Measurements from ENCODE around the gene MSRB1. TPM values are rescaled to one million over a fixed set of nuclear protein-coding genes. Genes with fewer than 3 reads are reported as not detected.

Gene MSRB1
- total and polyA plus RNA-seq, 2 experiments from 2014 or later, result 14.1 to 26.9 TPM

DNA sequence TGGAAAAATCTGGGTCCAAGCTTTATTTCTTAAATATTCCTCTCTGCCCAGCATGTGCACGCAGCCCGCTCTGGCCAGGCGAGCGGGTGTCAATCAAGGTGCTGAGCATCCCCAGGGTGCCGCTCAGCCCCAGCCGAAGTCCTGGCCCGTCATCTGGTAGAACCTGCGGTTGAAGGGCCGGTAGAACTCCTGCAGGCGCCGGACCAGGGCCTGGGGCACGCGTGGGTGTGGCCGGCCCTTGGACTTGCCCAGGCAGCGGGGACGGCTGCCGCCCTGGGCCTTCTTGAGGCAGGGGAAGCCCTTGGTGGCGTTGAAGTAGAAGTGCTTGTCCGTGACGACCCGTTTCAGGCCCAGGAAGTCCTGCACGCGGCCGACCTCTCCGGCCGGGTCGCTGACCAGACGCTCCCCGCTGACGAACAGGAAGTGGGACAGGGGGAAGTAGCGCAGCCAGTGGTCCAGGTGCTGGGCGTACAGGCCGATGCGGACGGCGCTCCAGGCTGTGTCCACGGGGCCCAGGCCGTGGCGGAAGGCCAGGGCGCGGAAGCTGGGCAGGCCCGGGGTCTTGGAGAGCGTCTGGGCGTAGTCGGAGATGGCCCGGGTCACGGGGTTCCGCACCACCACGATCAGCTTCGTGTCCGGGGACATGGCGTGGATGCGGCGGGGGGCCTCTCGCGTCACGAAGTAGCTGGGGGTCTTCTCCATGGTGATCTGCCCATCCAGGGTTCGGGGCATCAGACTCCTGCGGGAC is 31.4 kb downstream of the MSRB1 start:
- no peaks in the 10 kb centered on the region for H3K36me3 ChIP-seq (ENCODE audit: low read depth)
- no peaks in the 10 kb centered on the region for H4K20me1 ChIP-seq (ENCODE audit: insufficient read depth)
- H3K4me3 ChIP-seq, result no peak overlapping the region
- no peak for DNase-seq
- no peaks in the 10 kb centered on the region for H3K9me3 ChIP-seq (ENCODE audit: low read depth)
- H3K4me2 ChIP-seq (ENCODE audit: unreplicated experiment), result no peak overlapping the region
- no peaks in the 10 kb centered on the region for H3K79me2 ChIP-seq (ENCODE audit: insufficient read depth)
- no peak overlapping the region for H2AFZ ChIP-seq
- no peaks in the 10 kb centered on the region for H3F3A ChIP-seq (ENCODE audit: insufficient read depth)
- no peak overlapping the region for H3K9ac ChIP-seq
- WGBS, 2 experiments (ENCODE audit: low coverage in 1 of 2, low lambda C conversion rate in 2 of 2, missing lambda C conversion rate in 2 of 2), result 88 to 90% methylated on average over 58 to 59 of the region's 59 CpGs
- no peak overlapping the region for H3K27ac ChIP-seq
- no peaks in the 10 kb centered on the region for H3K9me2 ChIP-seq (ENCODE audit: insufficient read depth)
- no peak for TF ChIP-seq EZH2phosphoT487 (IDR thresholded peaks at IDR 0.05; ENCODE audit: insufficient read depth, low read depth)
- TF ChIP-seq EZH2 (IDR thresholded peaks at IDR 0.05; ENCODE audit: insufficient read depth, poor library complexity, severe bottlenecking), result no peak
- no peaks in the 10 kb centered on the region for H3K4me1 ChIP-seq (ENCODE audit: insufficient read depth)
- H3K27me3 ChIP-seq (replicated peaks; ENCODE audit: insufficient read depth), result peaks cover 17% of the 10 kb centered on the region
- in situ Hi-C loops (cut with MboI), result no loop called here

GRCh38 chr16:1909561-1910231 is 33.3 kb downstream of the MSRB1 start:
- H3K27me3 ChIP-seq (replicated peaks; ENCODE audit: insufficient read depth), result peaks cover 22% of the 10 kb centered on the region
- H4K20me1 ChIP-seq (ENCODE audit: insufficient read depth), result no peaks in the 10 kb centered on the region
- WGBS, 2 experiments (ENCODE audit: low coverage in 1 of 2, low lambda C conversion rate in 2 of 2, missing lambda C conversion rate in 2 of 2), result 71 to 75% methylated on average over 15 to 18 of the region's 18 CpGs
- H3K9ac ChIP-seq, result no peak overlapping the region
- H3F3A ChIP-seq (ENCODE audit: insufficient read depth), result no peaks in the 10 kb centered on the region
- DNase-seq, result no peak
- H3K4me3 ChIP-seq, result no peak overlapping the region
- H3K36me3 ChIP-seq (ENCODE audit: low read depth), result no peaks in the 10 kb centered on the region
- TF ChIP-seq EZH2phosphoT487 (IDR thresholded peaks at IDR 0.05; ENCODE audit: insufficient read depth, low read depth) (no peak), EZH2 (IDR thresholded peaks at IDR 0.05; ENCODE audit: insufficient read depth, poor library complexity, severe bottlenecking) (no peak)
- no peaks in the 10 kb centered on the region for H3K9me3 ChIP-seq (ENCODE audit: low read depth)
- H3K4me1 ChIP-seq (ENCODE audit: insufficient read depth), result no peaks in the 10 kb centered on the region
- H3K4me2 ChIP-seq (ENCODE audit: unreplicated experiment), result no peak overlapping the region
- H3K79me2 ChIP-seq (ENCODE audit: insufficient read depth), result no peaks in the 10 kb centered on the region
- H2AFZ ChIP-seq, result no peak overlapping the region
- in situ Hi-C loops (cut with MboI), result no loop called here
- no peak overlapping the region for H3K27ac ChIP-seq
- no peaks in the 10 kb centered on the region for H3K9me2 ChIP-seq (ENCODE audit: insufficient read depth)

GRCh38 chr16:1908983-1909382 is 34.0 kb downstream of the MSRB1 start:
- H3K27ac ChIP-seq, result no peak overlapping the region
- H3K9me2 ChIP-seq (ENCODE audit: insufficient read depth), result no peaks in the 10 kb centered on the region
- no peaks in the 10 kb centered on the region for H3K36me3 ChIP-seq (ENCODE audit: low read depth)
- WGBS, 2 experiments (ENCODE audit: low coverage in 1 of 2, low lambda C conversion rate in 2 of 2, missing lambda C conversion rate in 2 of 2), result 39 to 48% methylated on average over 8 to 9 of the region's 9 CpGs
- no peak overlapping the region for H3K4me3 ChIP-seq
- DNase-seq, result no peak
- H3K9me3 ChIP-seq (ENCODE audit: low read depth), result no peaks in the 10 kb centered on the region
- no peaks in the 10 kb centered on the region for H4K20me1 ChIP-seq (ENCODE audit: insufficient read depth)
- H3K4me1 ChIP-seq (ENCODE audit: insufficient read depth), result no peaks in the 10 kb centered on the region
- no peak overlapping the region for H3K4me2 ChIP-seq (ENCODE audit: unreplicated experiment)
- no peaks in the 10 kb centered on the region for H3K79me2 ChIP-seq (ENCODE audit: insufficient read depth)
- no peak overlapping the region for H2AFZ ChIP-seq
- H3F3A ChIP-seq (ENCODE audit: insufficient read depth), result no peaks in the 10 kb centered on the region
- in situ Hi-C loops (cut with MboI), result no loop called here
- TF ChIP-seq EZH2phosphoT487 (IDR thresholded peaks at IDR 0.05; ENCODE audit: insufficient read depth, low read depth), result no peak
- TF ChIP-seq EZH2 (IDR thresholded peaks at IDR 0.05; ENCODE audit: insufficient read depth, poor library complexity, severe bottlenecking), result no peak
- H3K27me3 ChIP-seq (replicated peaks; ENCODE audit: insufficient read depth), result peaks cover 28% of the 10 kb centered on the region
- no peak overlapping the region for H3K9ac ChIP-seq

DNA sequence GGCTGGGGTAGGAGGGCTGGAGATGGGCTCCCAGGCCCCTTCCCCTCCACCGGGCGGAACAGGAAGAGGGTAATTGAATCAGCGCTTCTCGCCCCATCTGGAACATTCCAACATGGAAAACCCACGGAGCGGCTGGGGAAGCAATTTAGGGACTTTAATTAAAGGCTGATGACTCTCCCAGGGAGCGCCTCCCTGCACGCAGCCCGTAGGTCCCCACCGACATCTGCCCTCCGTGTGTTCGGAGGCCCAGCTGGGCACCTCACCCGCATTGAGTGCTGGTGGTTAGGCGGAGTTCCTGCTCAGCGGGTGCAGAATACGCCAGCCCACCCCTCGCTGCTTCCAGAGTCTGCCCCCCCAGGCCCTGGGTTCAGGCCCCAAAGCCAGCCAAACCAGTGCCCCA is 34.8 kb downstream of the MSRB1 start:
- Histone ChIP-seq H4K20me1 (ENCODE audit: insufficient read depth) (no peaks in the 10 kb centered on the region), H3K9me2 (ENCODE audit: insufficient read depth) (no peaks in the 10 kb centered on the region), H2AFZ (no peak overlapping the region), H3K27ac (no peak overlapping the region), H3K27me3 (replicated peaks; ENCODE audit: insufficient read depth) (peaks cover 30% of the 10 kb centered on the region), H3F3A (ENCODE audit: insufficient read depth) (no peaks in the 10 kb centered on the region), H3K9ac (no peak overlapping the region), H3K4me3 (no peak overlapping the region), H3K9me3 (ENCODE audit: low read depth) (no peaks in the 10 kb centered on the region), H3K4me2 (ENCODE audit: unreplicated experiment) (no peak overlapping the region), H3K4me1 (ENCODE audit: insufficient read depth) (no peaks in the 10 kb centered on the region), H3K79me2 (ENCODE audit: insufficient read depth) (no peaks in the 10 kb centered on the region), H3K36me3 (ENCODE audit: low read depth) (no peaks in the 10 kb centered on the region)
- WGBS, 2 experiments (ENCODE audit: low coverage in 1 of 2, low lambda C conversion rate in 2 of 2, missing lambda C conversion rate in 2 of 2), result 48 to 53% methylated on average over 12 to 16 of the region's 17 CpGs
- in situ Hi-C loops (cut with MboI), result no loop called here
- TF ChIP-seq EZH2 (IDR thresholded peaks at IDR 0.05; ENCODE audit: insufficient read depth, poor library complexity, severe bottlenecking) (no peak), EZH2phosphoT487 (IDR thresholded peaks at IDR 0.05; ENCODE audit: insufficient read depth, low read depth) (no peak)
- no peak for DNase-seq
